Measurements from ENCODE around the gene FAM43B.

Gene FAM43B

GRCh38 chr1:20551161-20551560 lies 1.2 kb upstream of the FAM43B start:
- no peak for DNase-seq (ENCODE audit: low read depth, low spot score)

DNA sequence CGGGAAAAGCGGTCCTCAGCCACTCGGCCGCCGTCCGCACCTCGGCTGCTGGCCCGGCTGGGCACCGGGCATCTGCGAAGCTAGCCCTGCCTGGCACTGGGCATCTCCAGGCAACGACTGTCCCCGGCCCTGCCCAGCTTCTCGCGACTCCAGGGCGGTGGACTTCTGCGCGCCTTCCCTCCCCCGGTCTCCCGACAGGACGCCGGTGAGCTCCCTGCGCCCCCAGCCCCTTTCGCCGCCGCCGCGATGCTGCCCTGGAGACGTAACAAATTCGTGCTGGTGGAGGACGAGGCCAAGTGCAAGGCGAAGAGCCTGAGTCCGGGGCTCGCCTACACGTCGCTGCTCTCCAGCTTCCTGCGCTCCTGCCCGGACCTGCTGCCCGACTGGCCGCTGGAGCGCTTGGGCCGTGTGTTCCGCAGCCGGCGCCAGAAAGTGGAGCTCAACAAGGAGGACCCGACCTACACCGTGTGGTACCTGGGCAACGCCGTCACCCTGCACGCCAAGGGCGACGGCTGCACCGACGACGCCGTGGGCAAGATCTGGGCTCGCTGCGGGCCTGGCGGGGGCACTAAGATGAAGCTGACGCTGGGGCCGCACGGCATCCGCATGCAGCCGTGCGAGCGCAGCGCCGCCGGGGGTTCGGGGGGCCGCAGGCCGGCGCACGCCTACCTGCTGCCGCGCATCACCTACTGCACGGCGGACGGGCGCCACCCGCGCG lies 514 bp downstream of the FAM43B start:
- no peak for DNase-seq (ENCODE audit: low read depth, low spot score)

- no peak for DNase-seq (ENCODE audit: low read depth, low spot score)
Measured at GRCh38 chr1:20555025-20555757, 2.8 kb downstream of the FAM43B start.

DNA sequence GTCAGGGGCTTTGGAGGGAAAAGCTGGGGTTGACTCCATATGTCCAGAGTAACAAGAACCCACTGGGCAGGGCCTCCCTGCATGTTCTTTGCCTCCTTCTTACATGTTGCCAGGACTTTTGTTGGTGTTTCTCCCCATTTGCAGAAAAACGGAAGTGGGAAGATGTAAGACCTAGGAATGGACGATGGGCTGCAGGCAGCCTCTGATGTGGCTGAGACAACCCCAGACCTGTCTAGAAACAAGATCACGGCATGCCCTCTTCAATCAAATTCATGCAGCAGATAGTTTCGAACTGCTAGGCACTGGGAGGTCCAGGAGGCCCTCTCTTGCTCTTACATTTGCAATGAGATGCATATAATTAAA lies 3.4 kb downstream of the FAM43B start:
- no peak for DNase-seq (ENCODE audit: low read depth, low spot score)

GRCh38 chr1:20558191-20558590 lies 5.8 kb downstream of the FAM43B start:
- DNase-seq (ENCODE audit: low read depth, low spot score): no peak

GRCh38 chr1:20560966-20561365 lies 8.6 kb downstream of the FAM43B start:
- no peak for DNase-seq (ENCODE audit: low read depth, low spot score)

DNA sequence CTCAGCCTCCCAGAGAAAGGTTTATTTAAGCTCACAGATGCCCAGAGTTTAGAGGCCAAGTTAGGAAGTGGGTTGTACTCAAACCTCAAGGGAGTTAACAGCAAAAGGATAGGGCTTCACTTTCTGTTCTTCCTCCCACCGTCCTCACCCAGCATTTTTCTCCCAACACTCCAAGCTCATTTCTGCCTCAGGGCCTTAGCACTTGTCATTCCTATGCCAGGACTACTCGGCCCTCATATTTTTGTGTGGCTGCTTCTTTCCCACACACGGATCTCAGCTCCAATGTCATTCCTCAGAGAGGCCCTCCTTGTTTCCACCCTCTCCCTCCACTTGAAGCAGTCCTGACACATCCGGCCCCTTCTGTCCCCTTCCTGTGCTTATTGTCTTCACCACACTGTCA lies 12.9 kb downstream of the FAM43B start:
- DNase-seq (ENCODE audit: low read depth, low spot score): no peak

DNA sequence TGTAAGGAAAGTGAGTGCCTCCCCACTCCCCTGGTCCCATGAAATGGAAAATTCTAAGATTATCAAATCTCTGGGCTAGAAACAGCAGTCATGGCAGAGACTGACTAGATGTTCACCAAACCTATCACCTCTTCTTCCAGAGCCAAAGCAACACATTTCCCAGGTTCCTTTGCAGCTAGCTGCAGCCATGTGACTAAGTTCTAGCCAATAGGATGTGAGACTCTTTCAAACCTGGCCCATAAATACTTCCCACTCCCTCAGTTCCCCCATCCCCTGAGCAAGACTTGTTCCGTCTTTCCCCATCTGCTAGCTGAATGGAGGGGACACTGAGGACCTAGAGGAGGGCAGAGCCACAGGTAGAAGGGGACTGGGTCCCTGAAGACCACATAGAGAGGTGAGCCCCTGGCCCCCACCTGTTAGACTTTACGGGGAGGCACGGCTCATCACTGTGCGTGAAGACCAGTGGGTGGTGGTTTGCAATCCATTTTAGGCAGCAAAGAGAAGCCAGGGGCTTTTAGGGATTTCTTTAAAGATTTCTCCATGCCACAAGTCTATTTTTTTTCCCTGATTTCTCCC lies 17.2 kb downstream of the FAM43B start:
- DNase-seq (ENCODE audit: low read depth, low spot score): no peak

GRCh38 chr1:20571427-20571826 lies 19.1 kb downstream of the FAM43B start:
- DNase-seq (ENCODE audit: low read depth, low spot score): no peak

- no peak for DNase-seq (ENCODE audit: low read depth, low spot score)
Measured at GRCh38 chr1:20573987-20574386, 21.6 kb downstream of the FAM43B start.

DNA sequence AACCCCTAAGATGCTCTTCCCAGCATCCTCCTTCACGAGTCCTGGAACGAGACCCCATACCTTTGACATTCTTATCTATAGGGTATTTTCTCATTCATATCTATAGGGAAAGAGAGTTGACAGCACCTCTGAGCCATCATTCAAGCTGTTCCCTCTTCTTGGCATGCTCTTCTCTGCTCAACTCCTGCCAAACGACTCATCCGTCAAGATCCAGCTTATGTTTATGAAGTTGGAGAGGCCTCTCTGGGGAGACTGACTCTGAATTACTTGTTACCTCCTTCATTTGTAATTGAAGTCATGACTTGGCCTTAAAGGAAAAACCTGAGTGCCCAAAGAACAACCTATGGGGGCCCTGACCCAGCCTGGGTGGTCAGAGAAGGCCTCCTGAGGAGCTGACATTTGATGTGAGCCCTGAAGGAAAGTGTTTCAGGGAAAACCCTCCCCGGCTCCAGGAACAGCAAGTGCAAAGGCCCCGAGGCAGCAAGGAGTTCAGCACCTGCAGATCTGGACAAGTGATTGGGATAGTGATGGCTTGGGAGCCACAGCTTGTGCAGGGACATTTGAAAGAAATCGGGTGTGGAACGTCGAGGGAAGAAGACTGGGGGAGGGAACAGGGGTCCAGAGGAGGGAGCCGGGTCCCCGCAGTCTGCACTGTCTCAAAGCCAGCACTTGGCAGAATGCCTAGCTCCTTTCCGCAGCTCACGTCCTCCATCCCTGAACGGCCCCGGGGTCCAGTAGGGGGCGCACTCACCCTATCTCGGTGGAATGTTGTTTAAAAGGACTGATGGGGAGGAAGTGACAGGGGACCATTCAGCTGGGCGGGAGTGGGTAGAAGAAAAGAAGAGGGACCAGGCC lies 22.5 kb downstream of the FAM43B start:
- peak; percentile 42 for DNase-seq (ENCODE audit: low read depth, low spot score)

DNA sequence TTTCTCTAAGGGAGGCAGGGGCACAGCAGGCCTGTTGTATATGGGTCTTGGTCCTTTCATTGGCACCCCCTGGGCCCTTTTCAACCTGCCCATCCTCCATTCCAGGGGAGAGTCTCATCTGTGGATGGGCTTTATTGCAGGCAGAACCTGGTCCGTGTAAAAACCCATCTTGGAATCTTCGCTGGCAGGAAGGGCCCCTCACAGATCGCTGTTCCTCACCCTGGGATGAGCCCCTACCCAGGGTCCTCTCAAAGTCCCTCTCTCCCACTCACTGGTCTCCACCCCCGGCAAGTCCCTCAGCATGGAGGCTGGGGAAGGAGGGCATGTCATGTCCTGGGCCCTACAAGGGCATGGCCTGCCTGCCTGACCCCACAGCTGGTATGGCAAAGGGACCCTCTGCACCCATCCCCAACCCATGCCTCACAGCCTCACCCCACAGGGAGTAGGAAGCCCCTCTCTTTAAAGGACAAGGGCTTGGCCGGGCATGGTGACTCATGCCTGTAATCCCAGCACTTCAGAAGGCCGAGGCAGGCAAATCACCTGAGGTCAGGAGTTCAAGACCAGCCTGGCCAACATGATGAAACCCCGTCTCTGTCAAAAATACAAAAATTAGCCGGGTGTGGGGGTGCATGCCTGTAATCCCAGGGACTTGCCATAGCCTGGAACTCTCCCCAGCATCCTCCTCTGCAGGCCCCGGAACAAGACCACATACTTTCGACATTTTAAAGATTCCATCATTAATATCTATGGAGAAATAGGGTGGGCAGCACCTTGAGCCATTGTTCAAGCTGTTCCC lies 23.4 kb downstream of the FAM43B start:
- no peak for DNase-seq (ENCODE audit: low read depth, low spot score)

GRCh38 chr1:20578062-20578461 lies 25.7 kb downstream of the FAM43B start:
- DNase-seq (ENCODE audit: low read depth, low spot score): no peak

GRCh38 chr1:20578721-20579395 lies 26.5 kb downstream of the FAM43B start:
- DNase-seq (ENCODE audit: low read depth, low spot score): no peak

DNA sequence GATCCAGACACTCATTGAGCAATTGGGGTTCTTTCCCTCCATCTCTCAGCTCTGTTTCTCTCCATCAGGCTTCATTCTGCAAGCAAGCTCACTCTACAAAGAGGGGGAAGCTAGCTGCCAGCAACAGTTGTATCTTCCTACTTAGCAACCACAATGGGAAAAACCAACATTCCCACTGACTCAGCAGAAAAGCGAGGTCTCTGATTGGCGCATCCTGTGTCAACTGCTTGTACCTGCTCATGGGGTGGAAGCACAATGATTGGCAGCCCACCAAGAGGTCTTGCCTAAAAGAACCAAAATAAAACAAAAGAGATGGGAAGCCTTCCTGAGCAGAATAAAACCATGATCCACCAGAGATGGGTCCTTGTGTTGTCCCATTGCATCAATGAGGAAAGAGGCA lies 32.5 kb downstream of the FAM43B start:
- DNase-seq (ENCODE audit: low read depth, low spot score): peak; percentile 28

GRCh38 chr1:20586953-20587660 lies 34.7 kb downstream of the FAM43B start:
- no peak for DNase-seq (ENCODE audit: low read depth, low spot score)

DNA sequence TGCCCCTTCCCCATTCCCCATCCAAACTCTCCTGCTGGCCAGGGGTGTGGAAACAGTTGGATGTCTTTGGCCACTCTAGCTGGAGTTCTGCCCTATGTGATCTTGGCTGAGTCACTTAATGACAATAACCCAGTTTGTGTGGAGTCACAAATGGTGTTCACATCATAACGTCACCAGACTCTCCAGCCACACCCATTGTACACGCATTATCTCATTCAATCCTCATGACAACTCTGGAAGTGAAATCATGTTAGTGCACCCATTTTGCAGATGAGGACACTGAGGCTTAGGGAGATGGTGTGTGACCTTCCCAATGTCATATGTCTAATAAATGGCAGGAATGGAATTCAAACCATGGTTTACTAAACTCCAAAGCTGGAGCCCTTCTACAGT lies 35.3 kb downstream of the FAM43B start:
- DNase-seq (ENCODE audit: low read depth, low spot score): no peak

DNA sequence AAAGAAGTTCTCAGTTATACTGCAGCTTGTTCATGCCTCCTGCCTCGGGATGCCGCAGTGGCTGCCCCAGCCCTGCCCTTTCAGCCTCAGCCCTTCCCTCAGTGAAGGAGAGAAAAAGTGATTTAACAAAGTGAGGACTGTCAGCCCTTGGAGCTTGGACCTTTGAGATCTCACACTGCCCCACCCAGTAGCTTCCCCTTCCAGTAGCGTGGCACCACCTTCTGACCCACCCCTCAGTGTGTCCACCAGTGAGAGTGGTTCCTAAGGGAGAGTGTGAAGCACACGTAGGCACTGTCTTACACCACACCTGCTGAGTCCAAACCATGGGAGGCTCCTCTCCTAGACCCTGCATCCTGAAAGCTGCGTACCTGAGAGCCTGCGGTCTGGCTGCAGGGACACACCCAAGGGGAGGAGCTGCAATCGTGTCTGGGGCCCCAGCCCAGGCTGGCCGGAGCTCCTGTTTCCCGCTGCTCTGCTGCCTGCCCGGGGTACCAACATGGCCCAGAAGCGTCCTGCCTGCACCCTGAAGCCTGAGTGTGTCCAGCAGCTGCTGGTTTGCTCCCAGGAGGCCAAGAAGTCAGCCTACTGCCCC lies 36.4 kb downstream of the FAM43B start, which contains the start of gene CDA:
Gene CDA (plus strand): TSS at position 464 of the 592 bp plus-strand sequence. CDS start 33 bp downstream, at position 497.
- no peak for DNase-seq (ENCODE audit: low read depth, low spot score)

Data from iPS DF 19.7 (cell line).